Parathyroid adenoma (tissue), 2 donors: ENCODE results near the gene DIPK1B.

Experiments used
- H2AFZ ChIP-seq: fragments of 300-600 bp; sonication (generic); one replicate; pipeline ENCODE4 v1.7.0; 2017; ENCODE audit warnings: antibody characterized with exemption, mild to moderate bottlenecking
- H3K27ac ChIP-seq: fragments of 300-600 bp; sonication (generic); one replicate; pipeline ENCODE4 v1.7.0; 2017
- H3K27me3 ChIP-seq: fragments of 300-600 bp; sonication (generic); one replicate; pipeline ENCODE4 v1.7.0; 2017; ENCODE audit warnings: low read length; ENCODE audit not compliant: control insufficient read depth, insufficient read depth
- H3K36me3 ChIP-seq: fragments of 300-600 bp; sonication (generic); one replicate; pipeline ENCODE4 v1.7.0; 2017; ENCODE audit warnings: low read length; ENCODE audit not compliant: control insufficient read depth, insufficient read depth
- H3K4me1 ChIP-seq: fragments of 300-600 bp; sonication (generic); one replicate; pipeline ENCODE4 v1.7.0; 2017; ENCODE audit warnings: control low read depth
- H3K4me2 ChIP-seq: fragments of 300-600 bp; sonication (generic); one replicate; pipeline ENCODE4 v1.7.0; 2017; ENCODE audit warnings: low read length
- H3K4me3 ChIP-seq: fragments of 300-600 bp; sonication (generic); one replicate; pipeline ENCODE4 v1.7.0; 2017; ENCODE audit warnings: low read depth, low read length
- H3K79me2 ChIP-seq: fragments of 300-600 bp; sonication (generic); one replicate; pipeline ENCODE4 v1.7.0; 2017; ENCODE audit warnings: control low read depth
- H3K9ac ChIP-seq: fragments of 300-600 bp; sonication (generic); one replicate; pipeline ENCODE4 v1.7.0; 2017; ENCODE audit warnings: mild to moderate bottlenecking
- H3K9me3 ChIP-seq: fragments of 300-600 bp; sonication (generic); one replicate; pipeline ENCODE4 v1.7.0; 2017; ENCODE audit warnings: low read length; ENCODE audit not compliant: control insufficient read depth
- CTCF ChIP-seq: fragments of 300-600 bp; sonication (generic); IDR thresholded peaks from one replicate; pipeline ENCODE4 v1.7.0; 2017; ENCODE audit warnings: antibody characterized with exemption, mild to moderate bottlenecking
- donor health status: primary hyperparathyroidism.

DIPK1B gene

GRCh38 chr9:136711751-136712689 lies at the start of gene DIPK1B:
Gene DIPK1B, plus strand, starts transcription at chr9:136712572. Its CDS starts 94 bp downstream, at chr9:136712666.
- peak within 1 kb of the TSS; percentile 19 for H3K27ac ChIP-seq

GRCh38 chr9:136662656-136663581 lies 49.5 kb upstream of the DIPK1B start, which contains the start of gene EGFL7:
Gene EGFL7, plus strand, starts transcription at chr9:136662916. Its CDS starts 5,367 bp downstream, at chr9:136668283.
- Histone ChIP-seq H3K4me3 (peak within 1 kb of the TSS; percentile 45), H3K27me3 (no peaks in the 10 kb centered on the region), H3K4me2 (no peak within 1 kb of the TSS), H3K9me3 (no peaks in the 10 kb centered on the region), H3K4me1 (no peaks in the 10 kb centered on the region), H3K79me2 (no peaks in the 10 kb centered on the region), H3K9ac (no peak within 1 kb of the TSS), H3K27ac (peak within 1 kb of the TSS; percentile 64), H3K36me3 (no peaks in the 10 kb centered on the region), H2AFZ (no peak within 1 kb of the TSS)
- no peak for TF ChIP-seq CTCF

More at GRCh38 chr9:136711751-136712689, at the start of gene DIPK1B:
- Histone ChIP-seq H3K4me3 (peak within 1 kb of the TSS; percentile 71), H3K79me2 (no peaks in the 10 kb centered on the region), H3K27me3 (no peaks in the 10 kb centered on the region), H3K4me1 (no peaks in the 10 kb centered on the region), H3K9ac (no peak within 1 kb of the TSS), H3K9me3 (no peaks in the 10 kb centered on the region), H3K36me3 (no peaks in the 10 kb centered on the region), H2AFZ (peak within 1 kb of the TSS; percentile 72), H3K4me2 (peak within 1 kb of the TSS; percentile 87)
- no peak for TF ChIP-seq CTCF

- H2AFZ ChIP-seq = no peak overlapping the region
- H3K36me3 ChIP-seq = no peaks in the 10 kb centered on the region
- no peaks in the 10 kb centered on the region for H3K79me2 ChIP-seq
- TF ChIP-seq CTCF = no peak
- H3K9ac ChIP-seq = no peak overlapping the region
- no peaks in the 10 kb centered on the region for H3K27me3 ChIP-seq
- peak overlapping the region; percentile 42 for H3K27ac ChIP-seq
- H3K4me2 ChIP-seq = no peak overlapping the region
- H3K4me1 ChIP-seq = no peaks in the 10 kb centered on the region
- H3K9me3 ChIP-seq = no peaks in the 10 kb centered on the region
- H3K4me3 ChIP-seq = peak overlapping the region; percentile 45
Measured at GRCh38 chr9:136664000-136664915, 48.1 kb upstream of the DIPK1B start.

GRCh38 chr9:136665111-136665703 lies 47.2 kb upstream of the DIPK1B start:
- H3K27ac ChIP-seq = peak overlapping the region; percentile 29
- no peak overlapping the region for H2AFZ ChIP-seq
- peak overlapping the region; percentile 45 for H3K4me3 ChIP-seq
- no peak overlapping the region for H3K9ac ChIP-seq
- H3K4me2 ChIP-seq = peak overlapping the region; percentile 38
- no peaks in the 10 kb centered on the region for H3K27me3 ChIP-seq
- no peaks in the 10 kb centered on the region for H3K9me3 ChIP-seq
- H3K79me2 ChIP-seq = no peaks in the 10 kb centered on the region
- no peaks in the 10 kb centered on the region for H3K4me1 ChIP-seq
- TF ChIP-seq CTCF = peak; percentile 15
- H3K36me3 ChIP-seq = no peaks in the 10 kb centered on the region
